SK-N-SH treated with all-trans-retinoic acid at 6 μM for 48 hours (cell line): Measurements from ENCODE around the gene NFAM1.
A peak's percentile ranks its signal among the peaks of the same experiment; 100 is the strongest.

Source experiments
- ATAC-seq: fragments of 200-7000 bp; cut with Tn5 transposase; 3 replicates; pipeline ENCODE4 v1.9.1; 2020; ENCODE audit warnings: mild to moderate bottlenecking, moderate library complexity
- BACH2 ChIP-seq: fragments of 250-450 bp; sonication (Bioruptor Pico); IDR thresholded peaks from 2 replicates; pipeline ENCODE4 v1.9.0; 2021; ENCODE audit warnings: mild to moderate bottlenecking, borderline replicate concordance
- CREB5 ChIP-seq: fragments of 250-450 bp; sonication (Bioruptor Pico); IDR thresholded peaks from 2 replicates; pipeline ENCODE4 v1.5.1; 2020; ENCODE audit warnings: low read depth, mild to moderate bottlenecking, moderate library complexity
- CSDC2 ChIP-seq: fragments of 250-450 bp; sonication (Bioruptor Pico); IDR thresholded peaks from 2 replicates; pipeline ENCODE4 v1.5.0; 2020; ENCODE audit warnings: mild to moderate bottlenecking, moderate library complexity
- CSRNP3 ChIP-seq: fragments of 250-450 bp; sonication (Bioruptor Pico); IDR thresholded peaks from 2 replicates; pipeline ENCODE4 v1.5.1; 2021; ENCODE audit warnings: mild to moderate bottlenecking, moderate library complexity
- ESRRG ChIP-seq: fragments of 250-450 bp; sonication (Bioruptor Pico); IDR thresholded peaks from 2 replicates; pipeline ENCODE4 v1.6.1; 2021; ENCODE audit warnings: mild to moderate bottlenecking
- GLIS3 ChIP-seq: fragments of 250-450 bp; sonication (Bioruptor Pico); IDR thresholded peaks from 2 replicates; pipeline ENCODE4 v1.5.0; 2020; ENCODE audit warnings: mild to moderate bottlenecking, moderate library complexity
- ISL1 ChIP-seq: fragments of 250-450 bp; sonication (Bioruptor Pico); IDR thresholded peaks from 2 replicates; pipeline ENCODE4 v2.1.2; 2022; ENCODE audit warnings: mild to moderate bottlenecking, moderate library complexity
- OSR1 ChIP-seq: fragments of 250-450 bp; sonication (Bioruptor Pico); IDR thresholded peaks from 2 replicates; pipeline ENCODE4 v1.8.0; 2022; ENCODE audit warnings: moderate library complexity, mild to moderate bottlenecking, inconsistent platforms
- PATZ1 ChIP-seq: fragments of 250-450 bp; sonication (Bioruptor Pico); IDR thresholded peaks from 2 replicates; pipeline ENCODE4 v1.8.0; 2020; ENCODE audit warnings: mild to moderate bottlenecking, moderate library complexity, borderline replicate concordance
- POU6F1 ChIP-seq: fragments of 250-450 bp; sonication (Bioruptor Pico); IDR thresholded peaks from 2 replicates; pipeline ENCODE4 v1.8.0; 2021; ENCODE audit warnings: low read depth, mild to moderate bottlenecking, moderate library complexity, borderline replicate concordance
- PPARA ChIP-seq: fragments of 250-450 bp; sonication (Bioruptor Pico); IDR thresholded peaks from 2 replicates; pipeline ENCODE4 v1.5.0; 2020; ENCODE audit warnings: mild to moderate bottlenecking, borderline replicate concordance
- RARB ChIP-seq: fragments of 250-450 bp; sonication (Bioruptor Pico); IDR thresholded peaks from 2 replicates; pipeline ENCODE4 v1.8.0; 2021; ENCODE audit warnings: mild to moderate bottlenecking, moderate library complexity
- TCF4 ChIP-seq: fragments of 250-450 bp; sonication (Bioruptor Pico); IDR thresholded peaks from 2 replicates; pipeline ENCODE4 v1.8.0; 2021; ENCODE audit warnings: mild to moderate bottlenecking, moderate library complexity, borderline replicate concordance
- TOX ChIP-seq: fragments of 250-450 bp; sonication (Bioruptor Pico); IDR thresholded peaks from 2 replicates; pipeline ENCODE4 v1.8.0; 2021; ENCODE audit warnings: mild to moderate bottlenecking, moderate library complexity, borderline replicate concordance
- TSHZ2 ChIP-seq: fragments of 250-450 bp; sonication (Bioruptor Pico); IDR thresholded peaks from 2 replicates; pipeline ENCODE4 v1.5.0; 2020; ENCODE audit warnings: mild to moderate bottlenecking, moderate library complexity
- ZC3H10 ChIP-seq: fragments of 250-450 bp; sonication (Bioruptor Pico); IDR thresholded peaks from 2 replicates; pipeline ENCODE4 v1.5.1; 2021; ENCODE audit warnings: mild to moderate bottlenecking, moderate library complexity
- ZFP3 ChIP-seq: fragments of 250-450 bp; sonication (Bioruptor Pico); IDR thresholded peaks from 2 replicates; pipeline ENCODE4 v1.5.0; 2020; ENCODE audit warnings: mild to moderate bottlenecking, moderate library complexity
- ZNF565 ChIP-seq: fragments of 450-650 bp; formaldehyde crosslinking; conservative IDR thresholded peaks from 2 replicates; pipeline ENCODE4 v1.5.0; 2020; ENCODE audit warnings: low read depth, mild to moderate bottlenecking, moderate library complexity
- ZNF70 ChIP-seq: fragments of 450-650 bp; formaldehyde crosslinking; IDR thresholded peaks from 2 replicates; pipeline ENCODE4 v1.5.0; 2020; ENCODE audit warnings: mild to moderate bottlenecking, moderate library complexity
- ZNF8 ChIP-seq: fragments of 450-650 bp; formaldehyde crosslinking; IDR thresholded peaks from 2 replicates; pipeline ENCODE4 v1.5.0; 2020; ENCODE audit warnings: mild to moderate bottlenecking, moderate library complexity

Gene NFAM1

GRCh38 chr22:42401535-42402334, 30.5 kb downstream of the NFAM1 start:
- ATAC-seq, result no peak
- no peak for TF ChIP-seq POU6F1 (CRISPR knock-in tag)
- no peak for TF ChIP-seq OSR1 (CRISPR knock-in tag)
- no peak for TF ChIP-seq TOX (CRISPR knock-in tag)
- TF ChIP-seq ISL1, result no peak
- no peak for TF ChIP-seq GLIS3
- TF ChIP-seq ZNF565, result no peak
- no peak for TF ChIP-seq BACH2 (CRISPR knock-in tag)
- TF ChIP-seq CREB5 (CRISPR knock-in tag), result no peak
- TF ChIP-seq ESRRG, result no peak
- no peak for TF ChIP-seq ZNF8 (CRISPR knock-in tag)

GRCh38 chr22:42400811-42401534, 31.2 kb downstream of the NFAM1 start:
- no peak for ATAC-seq
- TF ChIP-seq ISL1 (no peak), ESRRG (no peak), ZNF8 (CRISPR knock-in tag) (no peak), GLIS3 (no peak), ZNF565 (no peak), ZC3H10 (CRISPR knock-in tag) (no peak), PPARA (CRISPR knock-in tag) (no peak), PATZ1 (CRISPR knock-in tag) (no peak), POU6F1 (CRISPR knock-in tag) (no peak), CSDC2 (no peak), TCF4 (CRISPR knock-in tag) (no peak)

GRCh38 chr22:42399315-42400271, 32.6 kb downstream of the NFAM1 start:
- ATAC-seq, result peak; percentile 44; the same call in 1 of the 3 replicates
- TF ChIP-seq BACH2 (CRISPR knock-in tag), result no peak
- no peak for TF ChIP-seq ZNF70
- no peak for TF ChIP-seq ZFP3 (CRISPR knock-in tag)
- TF ChIP-seq OSR1 (CRISPR knock-in tag), result no peak
- no peak for TF ChIP-seq ESRRG
- TF ChIP-seq PATZ1 (CRISPR knock-in tag), result no peak
- no peak for TF ChIP-seq TSHZ2
- no peak for TF ChIP-seq ZNF8 (CRISPR knock-in tag)
- no peak for TF ChIP-seq TOX (CRISPR knock-in tag)
- TF ChIP-seq ISL1, result no peak
- TF ChIP-seq CSDC2, result no peak
- no peak for TF ChIP-seq ZNF565
- TF ChIP-seq RARB, result no peak
- TF ChIP-seq CSRNP3 (CRISPR knock-in tag), result no peak
